ENCODE results near the gene MYO7B.

The MYO7B gene

DNA sequence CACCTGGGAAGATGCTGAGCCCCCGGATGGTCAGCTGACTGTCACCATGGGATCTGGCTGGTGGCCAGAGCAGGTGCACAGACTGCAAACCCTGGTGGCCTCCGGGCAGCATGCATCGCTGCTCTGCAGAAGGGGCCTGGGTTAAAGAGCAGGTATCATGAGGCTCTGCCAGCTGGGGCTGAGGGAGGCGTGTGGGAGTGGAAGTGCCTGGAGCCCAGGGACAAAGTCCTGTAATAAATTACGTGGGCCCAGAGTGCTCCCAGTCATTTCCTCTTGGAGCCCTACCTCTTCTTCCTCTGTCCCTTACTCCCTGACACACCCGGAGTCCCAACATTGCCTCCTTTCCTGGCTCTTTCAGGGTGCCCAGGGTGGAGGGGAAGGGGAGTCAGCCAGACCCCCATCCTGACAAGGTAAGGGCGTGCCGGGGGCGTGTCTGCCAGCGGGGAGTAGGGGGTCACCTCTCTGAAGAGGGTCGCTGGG, at the start of gene MYO7B:
Gene MYO7B (plus strand): TSS at position 262 of the 480 bp plus-strand sequence. CDS start 24,040 bp downstream, outside the sequence.
- TF ChIP-seq GLIS3 (CRISPR knock-in tag; IDR thresholded peaks at IDR 0.05), result no peak
- no peak for TF ChIP-seq CSDC2 (CRISPR knock-in tag; IDR thresholded peaks at IDR 0.05)
- ATAC-seq, result no peak

DNA sequence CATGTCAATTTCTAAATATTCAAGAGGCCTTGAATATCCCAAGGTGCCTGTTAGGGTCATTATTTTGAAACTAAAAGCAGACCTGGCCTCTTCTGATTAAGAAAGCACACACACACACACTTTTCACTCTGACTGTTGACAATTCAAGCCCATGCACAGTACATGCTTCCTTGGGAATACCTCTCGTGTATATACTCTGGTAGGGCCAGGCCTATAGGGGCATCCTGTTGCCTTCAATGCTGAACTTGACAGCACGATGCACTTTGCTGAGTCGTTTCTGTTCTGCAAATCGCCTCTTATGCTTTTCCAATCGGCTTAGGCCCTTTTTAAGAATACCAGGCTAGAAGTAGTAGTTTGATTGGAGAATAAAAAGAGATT, 49.8 kb upstream of the MYO7B start:
- no peak for ATAC-seq
- no peak for TF ChIP-seq SNAI2 (CRISPR knock-in tag; IDR thresholded peaks at IDR 0.05)
- no peak for TF ChIP-seq ZFP3 (CRISPR knock-in tag; IDR thresholded peaks at IDR 0.05)

DNA sequence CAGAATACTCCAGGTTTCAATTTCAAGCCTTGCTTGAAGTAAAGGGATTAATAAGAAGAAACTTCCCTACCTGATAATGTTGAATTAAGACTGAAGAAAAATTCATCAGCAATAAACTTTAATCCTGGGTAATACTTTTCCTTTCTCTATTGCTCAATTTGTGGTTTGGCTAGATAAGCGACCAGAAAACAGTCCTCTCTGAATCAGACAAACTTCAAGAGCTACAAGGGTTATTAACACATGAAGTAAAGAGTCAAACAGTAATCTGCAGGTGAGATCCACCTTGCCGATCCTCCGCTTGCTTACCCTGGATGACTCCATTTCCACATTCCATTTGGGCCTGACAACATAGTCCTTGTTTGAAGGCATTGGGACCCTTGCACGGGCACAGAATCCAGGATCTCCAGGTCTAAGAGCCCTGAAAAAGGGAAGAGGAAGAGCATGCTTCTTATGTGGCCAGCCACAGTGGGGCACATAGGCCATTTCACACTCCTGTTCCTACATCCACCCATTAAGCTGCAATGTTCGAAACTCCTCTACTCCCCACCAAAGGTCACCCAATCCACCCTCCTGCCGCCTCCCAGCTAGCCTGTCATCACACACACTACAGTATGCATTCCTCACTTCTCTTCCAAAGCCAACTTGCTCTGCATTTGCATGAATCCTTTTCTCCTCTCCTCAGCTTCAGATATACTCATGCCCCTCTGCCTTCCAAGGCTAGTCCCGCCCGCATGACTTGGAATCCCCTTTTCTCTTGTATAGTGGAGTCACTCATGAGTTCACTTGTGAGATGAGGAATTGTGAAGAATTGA, 49.0 kb upstream of the MYO7B start:
- TF ChIP-seq ZNF8 (CRISPR knock-in tag; IDR thresholded peaks at IDR 0.05) (no peak), TCF4 (CRISPR knock-in tag; IDR thresholded peaks at IDR 0.05; ENCODE audit: borderline replicate concordance) (no peak), ZNF70 (CRISPR knock-in tag; IDR thresholded peaks at IDR 0.05) (no peak)
- TF ChIP-seq, protein P1, sequence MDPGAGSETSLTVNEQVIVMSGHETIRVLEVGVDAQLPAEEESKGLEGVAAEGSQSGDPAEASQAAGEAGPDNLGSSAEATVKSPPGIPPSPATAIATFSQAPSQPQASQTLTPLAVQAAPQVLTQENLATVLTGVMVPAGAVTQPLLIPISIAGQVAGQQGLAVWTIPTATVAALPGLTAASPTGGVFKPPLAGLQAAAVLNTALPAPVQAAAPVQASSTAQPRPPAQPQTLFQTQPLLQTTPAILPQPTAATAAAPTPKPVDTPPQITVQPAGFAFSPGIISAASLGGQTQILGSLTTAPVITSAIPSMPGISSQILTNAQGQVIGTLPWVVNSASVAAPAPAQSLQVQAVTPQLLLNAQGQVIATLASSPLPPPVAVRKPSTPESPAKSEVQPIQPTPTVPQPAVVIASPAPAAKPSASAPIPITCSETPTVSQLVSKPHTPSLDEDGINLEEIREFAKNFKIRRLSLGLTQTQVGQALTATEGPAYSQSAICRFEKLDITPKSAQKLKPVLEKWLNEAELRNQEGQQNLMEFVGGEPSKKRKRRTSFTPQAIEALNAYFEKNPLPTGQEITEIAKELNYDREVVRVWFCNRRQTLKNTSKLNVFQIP (CRISPR knock-in tag; IDR thresholded peaks at IDR 0.05; ENCODE audit: borderline replicate concordance, low read depth), result no peak
- no peak for ATAC-seq

DNA sequence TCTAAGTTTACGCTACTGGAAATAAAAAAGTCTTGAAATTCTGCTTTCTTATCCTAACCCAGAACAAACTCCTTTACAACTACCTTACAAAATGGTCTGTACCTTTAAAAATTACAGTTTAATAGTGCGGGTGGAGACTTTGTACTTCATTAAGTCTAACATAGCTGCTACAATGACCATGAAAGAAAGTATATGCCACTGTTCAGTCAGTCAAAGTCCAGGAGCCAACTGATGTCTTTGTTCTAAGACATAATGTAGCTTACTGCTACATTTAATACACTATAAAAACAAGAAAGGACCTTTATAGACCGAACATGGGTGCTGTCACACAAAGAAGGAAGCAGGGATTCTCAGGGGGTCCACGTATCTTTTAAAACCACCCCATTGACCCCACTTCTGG, 45.2 kb upstream of the MYO7B start:
- no peak for ATAC-seq
- TF ChIP-seq BACH2 (CRISPR knock-in tag; IDR thresholded peaks at IDR 0.05; ENCODE audit: borderline replicate concordance) (no peak), TOX (CRISPR knock-in tag; IDR thresholded peaks at IDR 0.05; ENCODE audit: borderline replicate concordance) (no peak), ZNF70 (CRISPR knock-in tag; IDR thresholded peaks at IDR 0.05) (no peak), ZC3H10 (CRISPR knock-in tag; IDR thresholded peaks at IDR 0.05) (no peak), ZNF8 (CRISPR knock-in tag; IDR thresholded peaks at IDR 0.05) (no peak)
- TF ChIP-seq, protein P2, sequence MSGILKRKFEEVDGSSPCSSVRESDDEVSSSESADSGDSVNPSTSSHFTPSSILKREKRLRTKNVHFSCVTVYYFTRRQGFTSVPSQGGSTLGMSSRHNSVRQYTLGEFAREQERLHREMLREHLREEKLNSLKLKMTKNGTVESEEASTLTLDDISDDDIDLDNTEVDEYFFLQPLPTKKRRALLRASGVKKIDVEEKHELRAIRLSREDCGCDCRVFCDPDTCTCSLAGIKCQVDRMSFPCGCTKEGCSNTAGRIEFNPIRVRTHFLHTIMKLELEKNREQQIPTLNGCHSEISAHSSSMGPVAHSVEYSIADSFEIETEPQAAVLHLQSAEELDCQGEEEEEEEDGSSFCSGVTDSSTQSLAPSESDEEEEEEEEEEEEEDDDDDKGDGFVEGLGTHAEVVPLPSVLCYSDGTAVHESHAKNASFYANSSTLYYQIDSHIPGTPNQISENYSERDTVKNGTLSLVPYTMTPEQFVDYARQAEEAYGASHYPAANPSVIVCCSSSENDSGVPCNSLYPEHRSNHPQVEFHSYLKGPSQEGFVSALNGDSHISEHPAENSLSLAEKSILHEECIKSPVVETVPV (CRISPR knock-in tag; IDR thresholded peaks at IDR 0.05), result no peak

DNA sequence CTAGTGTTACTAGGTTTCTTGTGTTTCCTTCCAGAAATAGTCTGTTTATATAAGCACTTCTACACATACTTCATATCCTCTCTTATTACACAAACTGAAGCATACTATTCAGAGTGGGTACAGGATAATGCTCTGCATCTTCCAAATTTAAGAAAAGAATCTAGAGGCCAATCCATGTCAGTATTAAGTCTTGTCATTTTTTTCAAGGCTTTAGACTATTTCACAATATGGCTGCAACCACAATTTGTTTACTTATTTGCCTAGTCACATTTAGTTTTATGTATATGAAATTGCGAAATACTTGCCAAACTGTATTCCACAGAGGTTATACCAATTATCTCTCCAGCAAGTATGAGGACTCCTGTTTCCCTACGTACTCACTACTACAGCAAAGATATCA, 37.1 kb upstream of the MYO7B start:
- no peak for ATAC-seq
- no peak for TF ChIP-seq ZC3H10 (CRISPR knock-in tag; IDR thresholded peaks at IDR 0.05)
- TF ChIP-seq, protein P3, sequence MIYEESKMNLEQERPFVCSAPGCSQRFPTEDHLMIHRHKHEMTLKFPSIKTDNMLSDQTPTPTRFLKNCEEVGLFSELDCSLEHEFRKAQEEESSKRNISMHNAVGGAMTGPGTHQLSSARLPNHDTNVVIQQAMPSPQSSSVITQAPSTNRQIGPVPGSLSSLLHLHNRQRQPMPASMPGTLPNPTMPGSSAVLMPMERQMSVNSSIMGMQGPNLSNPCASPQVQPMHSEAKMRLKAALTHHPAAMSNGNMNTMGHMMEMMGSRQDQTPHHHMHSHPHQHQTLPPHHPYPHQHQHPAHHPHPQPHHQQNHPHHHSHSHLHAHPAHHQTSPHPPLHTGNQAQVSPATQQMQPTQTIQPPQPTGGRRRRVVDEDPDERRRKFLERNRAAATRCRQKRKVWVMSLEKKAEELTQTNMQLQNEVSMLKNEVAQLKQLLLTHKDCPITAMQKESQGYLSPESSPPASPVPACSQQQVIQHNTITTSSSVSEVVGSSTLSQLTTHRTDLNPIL (CRISPR knock-in tag; IDR thresholded peaks at IDR 0.05; ENCODE audit: low read depth), result no peak
- TF ChIP-seq CSDC2 (CRISPR knock-in tag; IDR thresholded peaks at IDR 0.05), result no peak
- no peak for TF ChIP-seq ARNTL (CRISPR knock-in tag; IDR thresholded peaks at IDR 0.05; ENCODE audit: borderline replicate concordance, low read depth)
- no peak for TF ChIP-seq RARB (CRISPR knock-in tag; IDR thresholded peaks at IDR 0.05)
- TF ChIP-seq, protein P1 (CRISPR knock-in tag; IDR thresholded peaks at IDR 0.05; ENCODE audit: borderline replicate concordance, low read depth), result no peak
- TF ChIP-seq TCF4 (CRISPR knock-in tag; IDR thresholded peaks at IDR 0.05; ENCODE audit: borderline replicate concordance), result no peak
- TF ChIP-seq ESRRG (CRISPR knock-in tag; IDR thresholded peaks at IDR 0.05), result no peak
- no peak for TF ChIP-seq PPARA (CRISPR knock-in tag; IDR thresholded peaks at IDR 0.05; ENCODE audit: borderline replicate concordance)
- no peak for TF ChIP-seq OSR1 (CRISPR knock-in tag; IDR thresholded peaks at IDR 0.05)
- TF ChIP-seq ZNF8 (CRISPR knock-in tag; IDR thresholded peaks at IDR 0.05), result no peak
- TF ChIP-seq, protein P2 (CRISPR knock-in tag; IDR thresholded peaks at IDR 0.05), result no peak
- TF ChIP-seq GLIS3 (CRISPR knock-in tag; IDR thresholded peaks at IDR 0.05), result no peak

All from SK-N-SH treated with all-trans-retinoic acid at 6 μM for 48 hours (cell line).